HG03565 (cell line): Measurements from ENCODE around the gene ENOX2.

Source experiments
- ATAC-seq: cut with Tn5 transposase; IDR thresholded peaks from one replicate; pipeline ENCODE4 v1.9.1; 2021; ENCODE audit warnings: mild to moderate bottlenecking, moderate library complexity; ENCODE audit not compliant: unreplicated experiment

ENOX2 gene

DNA sequence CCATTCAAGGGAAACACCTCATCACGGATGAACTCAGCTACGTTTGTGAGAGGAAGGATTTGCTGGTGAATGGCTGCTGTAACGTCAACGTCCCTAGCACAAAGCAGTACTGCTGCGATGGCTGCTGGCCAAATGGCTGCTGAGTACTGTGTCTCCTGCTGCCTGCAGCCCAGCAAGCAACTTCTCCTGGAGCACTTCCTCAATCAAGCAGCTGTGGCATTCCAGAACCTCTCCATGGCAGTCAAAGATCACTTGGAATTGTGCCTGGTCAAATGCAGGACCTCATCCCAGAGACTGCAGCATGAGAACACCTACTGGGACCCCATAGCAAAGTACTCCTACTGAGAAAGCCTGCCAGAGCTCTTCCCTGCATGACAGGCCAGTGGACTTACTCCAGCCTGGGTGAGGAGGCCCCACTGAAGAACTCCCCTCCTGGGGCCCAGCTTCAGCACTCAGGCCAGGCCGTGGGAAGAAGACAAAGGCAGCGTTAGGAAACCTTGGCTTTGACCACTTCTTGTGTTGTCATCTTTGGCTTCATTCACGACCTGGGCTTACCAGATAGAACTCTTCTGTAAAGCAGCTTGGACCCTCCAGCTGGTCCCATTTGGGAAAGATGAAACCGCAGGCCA lies 256.9 kb downstream of the ENOX2 start:
- ATAC-seq = no peak

DNA sequence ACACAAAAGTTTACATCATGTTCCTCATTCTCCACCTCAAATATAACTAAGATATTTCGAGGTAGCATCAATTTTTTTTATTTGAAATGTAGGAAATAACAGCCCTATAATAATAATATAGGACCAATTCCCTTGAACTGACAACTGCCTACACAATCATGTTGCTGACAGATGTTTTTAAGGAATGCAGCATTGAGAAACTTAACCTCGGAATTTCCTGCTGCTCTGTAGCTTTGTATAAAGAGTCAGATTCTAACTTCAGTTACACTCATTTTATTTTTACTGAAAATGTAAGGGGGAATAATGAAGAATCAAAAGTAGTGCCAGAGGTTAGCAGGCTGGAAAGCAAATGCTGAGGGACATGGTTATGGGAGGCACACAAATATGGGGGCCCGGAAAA lies 265.4 kb downstream of the ENOX2 start:
- no peak for ATAC-seq

DNA sequence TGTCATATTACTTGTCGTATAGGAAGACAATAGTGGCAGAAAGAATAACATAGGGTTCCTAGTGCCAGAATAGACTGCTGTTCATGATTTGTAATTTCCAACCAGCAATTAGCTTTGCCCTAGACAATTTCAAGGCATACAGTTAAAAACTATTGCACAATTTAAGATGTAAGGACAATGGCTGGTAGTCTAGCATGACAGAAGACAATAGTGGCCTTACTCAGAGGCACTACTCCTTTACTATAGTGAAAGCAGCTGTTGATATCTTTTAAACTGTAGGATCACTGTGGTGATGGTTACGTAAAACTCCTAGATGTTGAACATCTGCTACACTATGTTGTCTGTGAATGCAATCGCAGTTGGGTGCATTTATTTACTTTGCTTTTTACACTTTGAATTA lies 266.7 kb downstream of the ENOX2 start:
- ATAC-seq = no peak

DNA sequence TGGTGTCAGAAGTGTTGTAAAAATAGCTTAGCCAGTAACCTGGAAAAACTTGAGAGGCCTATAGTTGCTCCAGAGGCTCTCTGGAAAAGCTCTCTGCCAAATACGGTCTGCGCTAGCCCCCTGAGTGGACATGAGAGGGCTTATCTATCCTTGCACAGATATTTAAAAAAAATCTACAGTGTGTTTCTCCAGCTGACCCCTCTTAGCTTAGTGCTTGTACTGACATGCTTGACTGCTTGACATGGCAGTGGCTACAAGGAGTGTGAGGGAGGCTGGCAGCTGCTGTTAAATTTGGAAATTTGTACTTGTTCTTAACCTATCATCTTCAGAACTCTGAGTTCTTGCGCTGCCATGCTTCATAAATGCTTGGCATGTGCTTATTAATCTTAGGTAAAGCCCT lies 272.0 kb downstream of the ENOX2 start:
- ATAC-seq = no peak

DNA sequence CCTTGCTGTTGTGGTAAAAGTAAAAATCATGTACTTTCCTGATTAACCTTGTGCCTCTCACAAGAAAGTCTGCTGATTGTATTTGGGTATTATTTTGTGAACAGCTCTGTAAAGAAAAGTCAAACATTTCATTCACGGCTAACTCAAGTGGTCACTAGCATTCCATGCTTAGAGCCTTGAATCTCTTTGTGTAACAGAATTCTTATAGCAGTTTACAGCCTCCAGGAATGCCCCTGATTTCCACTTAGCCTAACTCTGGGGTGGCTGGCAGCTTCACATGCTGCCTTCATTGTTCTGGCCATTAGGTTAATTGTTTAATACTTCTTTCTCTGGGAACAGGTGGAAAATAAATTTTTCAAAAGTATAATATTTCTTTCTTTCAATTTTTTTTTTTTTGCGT lies 274.5 kb downstream of the ENOX2 start:
- no peak for ATAC-seq

DNA sequence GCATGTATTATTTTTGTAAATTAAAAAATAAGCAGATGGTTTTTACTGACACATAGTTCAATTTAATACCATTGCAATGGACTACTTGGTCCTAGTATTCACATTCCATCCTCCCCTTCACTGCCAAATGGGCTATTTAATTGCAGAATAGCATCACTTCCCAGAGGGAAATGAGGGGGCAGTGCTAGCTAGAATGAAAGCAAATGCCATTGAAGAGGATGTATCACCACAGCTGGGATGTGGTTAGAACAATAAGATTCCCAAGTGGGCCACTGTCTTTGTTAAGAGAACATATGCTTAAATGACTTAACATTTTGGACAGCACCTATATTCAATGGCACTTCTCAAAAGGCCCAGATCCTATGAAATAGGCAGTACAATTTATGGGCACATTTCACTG lies 276.5 kb downstream of the ENOX2 start:
- ATAC-seq = no peak

DNA sequence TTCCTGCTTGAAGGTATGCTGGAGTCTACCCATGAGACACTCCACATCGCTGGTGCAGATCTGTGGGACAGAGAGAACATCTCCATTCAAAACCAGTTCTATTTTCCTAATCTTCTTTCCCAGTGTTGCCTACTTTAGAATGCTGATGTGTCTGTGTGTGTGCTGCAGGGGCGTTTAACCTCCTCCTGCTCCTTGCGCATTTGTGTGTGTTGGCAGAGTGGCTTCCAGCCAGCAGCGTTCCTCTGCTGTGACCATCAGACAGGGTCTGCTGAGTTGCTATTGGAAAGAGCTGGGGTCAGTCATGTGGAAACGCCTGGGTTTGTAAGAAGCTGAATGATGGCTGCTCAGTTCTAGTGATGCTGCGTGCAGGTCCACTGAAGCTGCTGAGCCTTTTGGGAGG lies 277.6 kb downstream of the ENOX2 start:
- no peak for ATAC-seq

DNA sequence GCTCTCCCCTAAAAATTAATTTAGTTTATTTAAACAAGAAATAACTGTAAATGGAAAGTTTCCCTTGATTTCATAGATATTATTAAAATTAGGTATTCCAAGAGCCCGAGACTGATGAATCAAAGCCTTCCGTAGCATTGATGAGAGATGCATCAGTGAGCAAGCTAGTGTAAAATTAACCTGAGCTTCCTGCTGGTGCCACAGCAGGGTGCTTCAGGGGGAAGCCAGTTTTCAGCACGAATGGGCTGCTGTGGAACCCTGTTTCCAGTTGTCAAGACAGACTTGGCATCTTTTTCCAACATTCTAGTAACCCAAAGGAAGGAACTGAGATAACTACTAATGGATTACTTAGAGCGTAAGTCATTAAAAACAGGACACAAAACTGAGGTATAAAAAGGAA lies 279.5 kb downstream of the ENOX2 start:
- ATAC-seq = no peak

DNA sequence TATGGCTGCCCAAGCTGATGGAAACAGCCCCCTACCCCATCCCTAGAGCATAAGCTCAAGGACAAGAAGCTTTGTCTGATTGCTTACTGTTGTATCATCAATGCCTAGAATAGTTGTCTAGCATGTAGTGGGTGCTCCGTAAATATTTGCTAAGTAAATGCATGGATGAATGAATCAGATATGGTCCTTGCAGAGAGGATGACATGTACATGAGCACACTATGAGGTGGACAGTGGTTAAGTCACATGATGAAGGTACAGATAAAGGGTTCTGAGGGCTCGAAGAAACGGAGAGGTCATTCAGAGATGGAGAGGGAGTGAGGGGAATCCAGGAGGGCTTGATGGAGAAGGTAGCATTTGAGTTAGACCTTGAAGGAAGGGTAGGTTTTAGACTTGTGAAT lies 287.1 kb downstream of the ENOX2 start:
- no peak for ATAC-seq

DNA sequence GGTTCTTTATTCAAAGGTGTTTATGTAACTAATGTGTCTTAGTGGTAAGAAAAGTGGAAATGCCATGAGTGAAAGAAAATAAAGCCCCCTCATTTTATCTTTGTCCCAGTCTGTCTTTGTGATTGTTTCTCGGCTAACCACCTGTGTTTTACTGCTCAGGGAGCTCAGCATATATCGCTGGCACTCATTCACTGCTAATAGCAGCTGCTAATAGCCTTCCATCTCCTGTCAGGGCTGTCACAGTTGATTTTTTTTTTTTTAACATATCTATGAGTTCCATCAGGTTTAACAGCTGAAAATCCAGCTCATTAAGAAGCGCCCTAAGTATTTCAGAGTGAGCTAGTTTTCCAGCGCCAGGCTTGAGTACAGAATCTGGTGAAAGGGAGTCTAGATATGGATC lies 295.6 kb downstream of the ENOX2 start:
- ATAC-seq = no peak

DNA sequence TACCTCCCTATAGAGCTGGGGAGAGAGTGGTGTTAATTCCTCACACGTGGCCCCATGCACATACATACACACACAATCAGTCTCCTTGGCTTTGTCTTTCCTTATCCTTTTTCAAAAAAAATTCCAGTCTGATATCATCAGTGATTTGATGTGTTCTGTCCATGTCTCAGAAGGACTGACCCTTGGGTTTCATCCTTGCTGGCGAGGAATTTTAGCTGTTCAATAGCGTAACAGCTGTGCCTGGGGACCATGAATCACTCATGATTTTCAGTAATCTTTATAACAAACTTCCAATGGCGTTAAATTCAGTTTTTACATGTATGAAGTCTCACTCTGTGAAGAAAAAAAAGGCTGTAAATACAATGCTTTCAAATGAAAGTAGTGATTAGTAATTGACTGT lies 296.6 kb downstream of the ENOX2 start:
- no peak for ATAC-seq

DNA sequence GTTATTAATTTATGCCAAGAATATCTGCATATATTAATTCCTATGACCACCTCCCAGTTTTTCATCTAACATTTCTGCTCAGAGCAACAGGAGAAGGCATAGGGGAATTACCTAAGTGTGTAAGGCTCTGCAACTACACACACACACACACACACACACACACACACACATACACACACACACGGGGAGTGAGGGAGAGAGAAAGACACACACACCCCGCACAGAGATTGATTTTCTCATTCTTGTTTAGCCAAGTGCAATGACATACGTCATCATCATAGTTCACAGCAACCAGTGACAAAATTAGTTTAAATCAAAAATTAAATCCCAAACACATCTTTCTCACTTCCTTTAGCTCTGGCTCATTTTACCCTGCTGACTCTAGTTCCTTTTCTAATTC lies 298.1 kb downstream of the ENOX2 start:
- no peak for ATAC-seq

DNA sequence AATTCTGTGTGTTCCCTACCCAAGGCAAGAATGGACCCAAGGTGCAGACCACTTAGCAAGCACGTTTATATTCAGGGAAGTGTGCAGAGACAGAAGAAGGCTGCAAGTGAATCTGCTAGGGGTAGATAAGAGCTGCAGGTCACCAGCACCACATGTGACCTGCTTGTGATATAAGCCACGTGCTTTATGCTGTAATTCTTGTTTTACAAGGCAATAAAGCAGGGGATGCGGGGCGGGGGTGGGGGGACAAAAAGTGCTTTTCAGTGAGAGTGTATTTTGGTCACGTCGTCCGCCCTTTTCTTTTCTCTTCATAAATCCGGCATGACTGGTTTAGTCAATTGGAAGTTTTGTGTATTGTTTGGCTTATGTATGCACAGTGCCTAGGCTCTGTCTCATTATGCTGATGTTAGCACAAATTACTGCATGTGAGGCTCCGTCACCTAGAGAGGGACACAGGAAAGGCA lies 308.5 kb downstream of the ENOX2 start:
- no peak for ATAC-seq

DNA sequence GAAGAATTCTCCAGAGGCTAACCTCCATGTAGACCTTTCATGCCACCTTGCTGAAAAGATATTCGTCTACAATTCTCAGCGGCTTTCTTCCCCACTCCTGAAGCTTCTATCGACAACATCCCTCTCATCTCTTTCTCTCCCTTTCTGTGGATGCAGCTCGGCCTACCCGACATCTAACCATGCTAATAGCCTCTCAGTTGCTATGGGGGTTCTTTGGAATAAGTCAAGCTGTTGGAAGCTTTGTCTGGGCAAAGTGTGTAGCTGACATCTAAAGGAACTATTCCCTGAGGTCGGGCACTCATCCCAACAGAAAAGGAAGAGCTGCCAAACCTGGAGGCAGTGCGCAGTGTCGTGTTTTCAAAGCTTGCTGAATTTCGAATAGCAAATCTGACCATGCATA lies 309.1 kb downstream of the ENOX2 start:
- no peak for ATAC-seq

DNA sequence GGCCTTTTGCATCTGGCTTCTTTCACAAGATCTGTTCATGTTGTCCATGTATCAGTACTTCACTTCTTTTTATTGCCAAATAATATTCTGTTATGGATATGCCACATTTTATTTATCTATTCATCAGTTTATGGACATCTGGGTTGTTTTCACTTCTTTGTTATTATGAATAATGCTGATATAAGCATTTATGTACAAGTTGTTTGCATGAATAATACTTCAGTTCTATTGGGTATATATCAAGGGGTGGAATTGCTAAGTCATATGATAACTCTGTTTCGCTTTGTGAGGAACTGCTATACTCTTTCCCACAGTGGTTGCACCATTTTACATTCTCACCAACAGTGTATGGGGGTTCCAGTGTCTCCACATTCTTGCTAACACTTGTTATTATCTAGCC lies 310.8 kb downstream of the ENOX2 start:
- ATAC-seq = no peak

DNA sequence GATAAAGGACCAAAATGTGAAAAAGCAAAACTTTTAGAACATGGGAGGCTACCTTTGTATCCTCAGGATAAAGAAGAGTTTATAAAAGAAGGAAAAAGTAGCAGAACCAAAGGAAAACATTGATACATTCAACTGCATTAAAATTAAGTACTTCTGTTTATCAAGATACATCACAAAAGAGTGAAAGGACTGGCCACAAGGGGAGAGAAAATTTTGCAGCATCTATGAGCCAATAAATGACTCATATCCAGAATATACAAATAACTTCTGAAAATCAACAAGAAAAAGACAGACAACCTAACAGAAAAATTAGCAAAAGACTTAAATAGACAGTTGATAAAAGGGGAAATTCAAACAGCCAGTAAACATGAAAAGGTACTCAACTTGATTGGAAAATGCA lies 324.1 kb downstream of the ENOX2 start:
- ATAC-seq = no peak

DNA sequence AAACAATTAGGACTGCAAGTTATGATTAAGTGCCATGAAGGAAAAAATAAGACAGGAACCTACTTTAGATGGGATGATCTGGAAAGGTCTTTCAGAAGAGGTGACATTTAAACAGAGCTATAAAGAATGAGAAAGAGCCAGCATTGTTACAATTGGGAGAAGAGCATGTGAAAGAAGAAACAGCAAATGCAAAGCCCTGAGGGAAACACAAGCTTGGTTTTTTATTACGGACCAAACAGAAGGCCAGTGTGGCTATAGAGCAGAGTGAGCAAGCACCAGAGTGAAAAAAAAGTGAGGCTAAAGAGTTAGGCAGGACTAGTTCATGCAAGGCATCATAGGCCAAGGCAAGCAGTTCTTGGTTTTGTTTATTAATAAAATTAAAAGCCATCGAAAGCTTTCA lies 325.6 kb downstream of the ENOX2 start:
- no peak for ATAC-seq

DNA sequence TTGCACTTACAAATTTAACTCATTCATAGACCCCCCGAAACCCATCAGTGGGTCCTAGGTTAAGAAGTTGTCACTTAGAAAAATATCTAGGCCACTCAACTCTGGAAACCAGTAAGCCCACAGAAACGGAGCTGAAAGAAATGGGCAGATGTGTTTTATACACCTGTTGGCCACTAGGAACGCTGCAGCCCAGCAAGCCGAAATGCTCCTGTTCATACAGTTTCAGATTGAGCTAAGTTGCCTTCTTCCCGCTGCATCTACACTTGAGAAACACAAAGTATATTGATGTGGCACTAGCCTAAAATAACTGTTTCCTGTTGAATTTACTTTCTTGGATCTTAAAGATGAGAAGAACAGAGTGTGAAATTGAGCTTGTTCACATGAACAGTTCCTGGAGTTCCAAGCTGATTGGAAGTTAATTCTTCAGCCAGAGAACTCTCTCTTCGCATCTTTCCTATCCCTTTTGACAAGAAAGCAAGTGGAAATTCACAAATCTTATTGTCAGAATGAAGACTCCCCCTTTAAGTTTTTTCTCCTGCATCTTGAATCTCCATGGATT lies 327.1 kb downstream of the ENOX2 start:
- ATAC-seq = peak; percentile 80
